Pancreas (tissue), 10 donors: Measurements from ENCODE around the gene MANBA. TPM values are rescaled to one million over a fixed set of nuclear protein-coding genes. Genes with fewer than 3 reads are reported as not detected.

Experiments used
- ATAC-seq, 4 donors: fragments of 200-7000 bp; cut with Tn5 transposase; one replicate each; pipeline versions ENCODE4 v1.8.0 to v1.9.1; 2020; ENCODE audit warnings: mild to moderate bottlenecking in 4 of 4, moderate library complexity in 4 of 4
- DNase-seq, 6 donors: peaks; one replicate each; pipeline ENCODE4 v3.0.0-alpha.2; 2020
- FAIRE-seq: peaks from 2 replicates; lab custom pipeline; 2012; peaks lifted over from hg19 to GRCh38; lab: Jason Lieb, UNC
- H3K27ac ChIP-seq, 4 donors: fragments of 200-600 bp; sonication (generic); 1 replicate in 3 of 4; 2 replicates in 1 of 4; pipeline versions ENCODE4 v1.5.0 to v1.8.0; 2020
- H3K27me3 ChIP-seq, 4 donors: fragments of 200-600 bp; one replicate each; pipeline ENCODE4 v1.8.0; 2021
- H3K36me3 ChIP-seq, 3 donors: fragments of 200-600 bp; sonication (generic) in 1 of 3; one replicate each; pipeline versions ENCODE4 v1.5.0 to v1.8.0; 2020 to 2021
- H3K4me1 ChIP-seq, 3 donors: fragments of 200-600 bp; one replicate each; pipeline ENCODE4 v1.8.0; 2021
- H3K4me3 ChIP-seq, 4 donors: fragments of 200-600 bp; sonication (generic) in 2 of 4; one replicate each; pipeline versions ENCODE4 v1.5.0 to v1.8.0; 2020 to 2021
- H3K9me3 ChIP-seq, 4 donors: fragments of 200-600 bp; one replicate each; pipeline ENCODE4 v1.8.0; 2021
- WGBS, 2 donors: extraction: QIAGEN DNeasy Blood & Tissue Kit; methylation state at CpG; one replicate each; pipeline ENCODE4 v1.1.7; 2013; 5-methylcytosine and 5-hydroxymethylcytosine counted together
- intact Hi-C, 3 donors: fragments of 100-400 bp; cut with DNase I; formaldehyde crosslinking; loops; one replicate each; pipeline versions ENCODE4 v1.11.1 to v1.14.2; 2022
- polyA plus RNA-seq, 2 donors: library from polyadenylated mRNA; stranded (reverse); fragments of 200-250 nt; gene quantifications; one replicate each; pipeline ENCODE4 v1.2.3, GENCODE V29; 2013
- total RNA-seq, 6 donors: library from RNA; stranded (reverse); fragmentation: NEBNext Ultra II Directional in 4 of 6; extraction: Animal tissue kit (Norgen Biotek cat#: 25700) in 4 of 6; gene quantifications; one replicate each; pipeline versions ENCODE4 v1.2.1 to v1.2.4, GENCODE V29; 2021 to 2023
- TF ChIP-seq, protein P1 (sequence below), 4 donors: fragments of 200-600 bp; sonication (generic) in 3 of 4; IDR thresholded peaks; one replicate each; pipeline versions ENCODE4 v1.5.0 to v1.8.0; 2021; ENCODE audit warnings: antibody characterized with exemption in 4 of 4
- donor health status: healthy with polysubstance abuse.
- donor health status: DM: no; HTN: no; CAD: no; lungs with moderate emphysema.
- donor health status: DM: no; HTN: no; CAD: no.
- donor health status: control.
- donor health status: control.
- donor health status: Bipolar disorder and iron deficiency.
- donor health status: DM: yes; HTN: yes; CAD: no.
- donor health status: DM: no; HTN: no; CAD: no.
- donor health status: DM: no; HTN: no; CAD: no.
- donor health status: DM: yes; HTN: yes; CAD: no.

The MANBA gene
- total and polyA plus RNA-seq, 8 donors: 7.8 to 22.0 (median 10.7) TPM

GRCh38 chr4:102759831-102760644 is 730 bp downstream of the MANBA start:
- Histone ChIP-seq H3K27me3 (no peaks in the 10 kb centered on the region), H3K4me3 (peak overlapping the region; percentile 68 to 88 (median 82)), H3K27ac (peak overlapping the region; percentile 51 to 92 (median 70)), H3K9me3 (no peaks in the 10 kb centered on the region), H3K4me1 (peaks cover 0 to 18% (median 6%) of the 10 kb centered on the region in 3 donors), H3K36me3 (no peaks in the 10 kb centered on the region)
- WGBS, 2 donors: 2% methylated on average over 25 of the region's 25 CpGs
- FAIRE-seq (no peak), DNase-seq (peak in 2 of 6 donors; percentile 4 to 25), ATAC-seq (peak; percentile 23 to 69 (median 50))
- intact Hi-C loops: no loop called here
- TF ChIP-seq, protein P1, sequence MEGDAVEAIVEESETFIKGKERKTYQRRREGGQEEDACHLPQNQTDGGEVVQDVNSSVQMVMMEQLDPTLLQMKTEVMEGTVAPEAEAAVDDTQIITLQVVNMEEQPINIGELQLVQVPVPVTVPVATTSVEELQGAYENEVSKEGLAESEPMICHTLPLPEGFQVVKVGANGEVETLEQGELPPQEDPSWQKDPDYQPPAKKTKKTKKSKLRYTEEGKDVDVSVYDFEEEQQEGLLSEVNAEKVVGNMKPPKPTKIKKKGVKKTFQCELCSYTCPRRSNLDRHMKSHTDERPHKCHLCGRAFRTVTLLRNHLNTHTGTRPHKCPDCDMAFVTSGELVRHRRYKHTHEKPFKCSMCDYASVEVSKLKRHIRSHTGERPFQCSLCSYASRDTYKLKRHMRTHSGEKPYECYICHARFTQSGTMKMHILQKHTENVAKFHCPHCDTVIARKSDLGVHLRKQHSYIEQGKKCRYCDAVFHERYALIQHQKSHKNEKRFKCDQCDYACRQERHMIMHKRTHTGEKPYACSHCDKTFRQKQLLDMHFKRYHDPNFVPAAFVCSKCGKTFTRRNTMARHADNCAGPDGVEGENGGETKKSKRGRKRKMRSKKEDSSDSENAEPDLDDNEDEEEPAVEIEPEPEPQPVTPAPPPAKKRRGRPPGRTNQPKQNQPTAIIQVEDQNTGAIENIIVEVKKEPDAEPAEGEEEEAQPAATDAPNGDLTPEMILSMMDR (IDR thresholded peaks at IDR 0.05): no peak

GRCh38 chr4:102758241-102759160 is 2.3 kb downstream of the MANBA start:
- WGBS, 2 donors: 75 to 78% methylated on average over 11 of the region's 11 CpGs
- no peaks in the 10 kb centered on the region for H3K36me3 ChIP-seq
- intact Hi-C loops: no loop called here
- H3K4me3 ChIP-seq: no peak overlapping the region
- TF ChIP-seq, protein P1 (IDR thresholded peaks at IDR 0.05): no peak
- H3K9me3 ChIP-seq: no peaks in the 10 kb centered on the region
- no peak overlapping the region for H3K27ac ChIP-seq
- peaks cover 0 to 18% (median 6%) of the 10 kb centered on the region in 3 donors for H3K4me1 ChIP-seq
- no peaks in the 10 kb centered on the region for H3K27me3 ChIP-seq
- FAIRE-seq (no peak), DNase-seq (no peak), ATAC-seq (no peak)

- TF ChIP-seq, protein P1 (IDR thresholded peaks at IDR 0.05): no peak
- no peak overlapping the region for H3K27ac ChIP-seq
- FAIRE-seq: no peak
These were observed 3.1 kb downstream of the MANBA start for GRCh38 chr4:102757681-102758080.

DNA sequence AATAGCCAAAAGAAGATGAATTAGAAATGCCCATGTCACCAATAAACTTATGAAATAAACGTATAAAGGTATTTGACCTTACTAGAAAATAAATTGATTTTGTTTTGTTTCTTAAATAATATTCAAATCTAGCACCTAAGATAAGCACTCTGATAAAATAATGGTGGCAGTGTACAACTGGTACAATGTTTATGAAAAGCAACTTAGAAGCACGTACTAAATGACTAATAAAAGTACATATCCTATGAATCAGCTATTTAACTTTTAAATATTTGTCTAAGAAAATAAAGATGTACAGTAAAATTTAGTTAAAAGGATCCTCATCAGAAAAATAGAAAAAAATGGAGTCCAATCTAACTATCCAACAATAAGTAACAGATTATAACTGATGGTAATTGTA is 6.7 kb downstream of the MANBA start:
- TF ChIP-seq, protein P1 (IDR thresholded peaks at IDR 0.05): no peak
- no peaks in the 10 kb centered on the region for H3K36me3 ChIP-seq
- ATAC-seq (no peak), DNase-seq (no peak), FAIRE-seq (peak; percentile 32)
- peaks cover 0 to 7% (median 0%) of the 10 kb centered on the region in 3 donors for H3K4me1 ChIP-seq
- WGBS, 2 donors: 84 to 87% methylated on average over 2 of the region's 2 CpGs
- H3K27me3 ChIP-seq: no peaks in the 10 kb centered on the region
- no peaks in the 10 kb centered on the region for H3K9me3 ChIP-seq
- H3K4me3 ChIP-seq: no peak overlapping the region
- intact Hi-C loops: no loop called here
- no peak overlapping the region for H3K27ac ChIP-seq

More at GRCh38 chr4:102757681-102758080, 3.1 kb downstream of the MANBA start:
- H3K36me3 ChIP-seq: no peaks in the 10 kb centered on the region
- no peaks in the 10 kb centered on the region for H3K27me3 ChIP-seq
- DNase-seq: no peak
- H3K9me3 ChIP-seq: no peaks in the 10 kb centered on the region
- H3K4me1 ChIP-seq: peaks cover 0 to 18% (median 6%) of the 10 kb centered on the region in 3 donors
- 8 to 32% methylated on average over 1 of the region's 1 CpG for WGBS, 2 donors
- ATAC-seq: no peak
- intact Hi-C loops: no loop called here
- H3K4me3 ChIP-seq: no peak overlapping the region
